GM23338 (cell line): Measurements from ENCODE around the gene SEC24C. TPM values are rescaled to one million over a fixed set of nuclear protein-coding genes. Genes with fewer than 3 reads are reported as not detected.
A peak's percentile ranks its signal among the peaks of the same experiment; 100 is the strongest.

Experiments used
- ATAC-seq: fragments of 200-7000 bp; cut with Tn5 transposase; 3 replicates; pipeline ENCODE4 v1.9.1; 2020
- DNase-seq: peaks from one replicate; pipeline ENCODE4 v3.0.0-alpha.2; 2015; ENCODE audit warnings: low spot score
- H2AFZ ChIP-seq: fragments of 200-600 bp; sonication (generic); 2 replicates; pipeline ENCODE4 v1.8.0; 2016; ENCODE audit warnings: antibody characterized with exemption, mild to moderate bottlenecking, moderate library complexity
- H3F3A ChIP-seq: fragments of 200-600 bp; sonication (generic); replicated peaks from 2 replicates; pipeline ENCODE4 v1.8.0; 2017; ENCODE audit warnings: antibody characterized with exemption, mixed run types, low read depth
- H3K27ac ChIP-seq: fragments of 200-600 bp; sonication (generic); 2 replicates; pipeline ENCODE4 v1.6.1; 2016; ENCODE audit warnings: low read depth
- H3K27me3 ChIP-seq: fragments of 200-600 bp; sonication (generic); 2 replicates; pipeline ENCODE4 v1.8.0; 2016; ENCODE audit warnings: mild to moderate bottlenecking, mixed run types, moderate library complexity; ENCODE audit not compliant: insufficient read depth
- H3K36me3 ChIP-seq: fragments of 200-600 bp; sonication (generic); 2 replicates; pipeline ENCODE4 v1.8.0; 2016; ENCODE audit warnings: mild to moderate bottlenecking; ENCODE audit not compliant: insufficient read depth
- H3K4me1 ChIP-seq: fragments of 200-600 bp; sonication (generic); 2 replicates; pipeline ENCODE4 v1.8.0; 2016; ENCODE audit warnings: mild to moderate bottlenecking, moderate library complexity; ENCODE audit not compliant: insufficient read depth
- H3K4me2 ChIP-seq: fragments of 200-600 bp; sonication (generic); 2 replicates; pipeline ENCODE4 v1.7.1; 2017; ENCODE audit warnings: mixed run types
- H3K4me3 ChIP-seq: fragments of 200-600 bp; sonication (generic); 2 replicates; pipeline ENCODE4 v1.6.1; 2016; ENCODE audit warnings: mixed run types
- H3K79me2 ChIP-seq: fragments of 200-600 bp; sonication (generic); replicated peaks from 2 replicates; pipeline ENCODE4 v1.8.0; 2017; ENCODE audit warnings: mild to moderate bottlenecking; ENCODE audit not compliant: insufficient read depth
- H3K9me2 ChIP-seq: fragments of 200-600 bp; sonication (generic); 2 replicates; pipeline ENCODE4 v1.8.0; 2017; ENCODE audit not compliant: insufficient read depth
- H4K20me1 ChIP-seq: fragments of 200-600 bp; sonication (generic); replicated peaks from 2 replicates; pipeline ENCODE4 v1.8.0; 2017; ENCODE audit warnings: mild to moderate bottlenecking; ENCODE audit not compliant: insufficient read depth
- H3K27ac Mint-ChIP-seq: 2 replicates; pipeline ENCODE4 v1.8.0; 2020; ENCODE audit warnings: inconsistent platforms, mild to moderate bottlenecking, moderate library complexity, mixed read lengths
- H3K27me3 Mint-ChIP-seq: 3 replicates; pipeline ENCODE4 v1.8.0; 2022; ENCODE audit warnings: low read depth, mild to moderate bottlenecking, moderate library complexity, mixed read lengths, inconsistent platforms; ENCODE audit not compliant: insufficient read depth, poor library complexity
- H3K36me3 Mint-ChIP-seq: 3 replicates; pipeline ENCODE4 v1.8.0; 2021; ENCODE audit warnings: low read depth, mild to moderate bottlenecking, inconsistent platforms, moderate library complexity, mixed read lengths
- H3K4me1 Mint-ChIP-seq: 3 replicates; pipeline ENCODE4 v1.8.0; 2020; ENCODE audit warnings: mild to moderate bottlenecking, inconsistent platforms, mixed read lengths
- H3K4me3 Mint-ChIP-seq: 3 replicates; pipeline ENCODE4 v1.8.0; 2021; ENCODE audit warnings: moderate library complexity, mild to moderate bottlenecking, inconsistent platforms, mixed read lengths
- H3K9me3 Mint-ChIP-seq: 3 replicates; pipeline ENCODE4 v1.8.0; 2020; ENCODE audit warnings: moderate library complexity, mild to moderate bottlenecking, inconsistent platforms, mixed read lengths
- CREB1 ChIP-seq: fragments of 250-450 bp; sonication (Bioruptor Pico); IDR thresholded peaks from 2 replicates; pipeline ENCODE4 v1.5.0; 2020; ENCODE audit warnings: low read depth, mild to moderate bottlenecking, moderate library complexity
- CTCF ChIP-seq, 2 experiments: fragments of 200-600 bp in 1 of 2; sonication (generic) in 1 of 2; conservative IDR thresholded peaks; 2 replicates each; pipeline versions ENCODE4 v1.5.1 to v1.6.1; 2016 to 2017; ENCODE audit warnings: antibody characterized with exemption in 2 of 2, low read depth in 2 of 2, mild to moderate bottlenecking in 2 of 2, moderate library complexity in 1 of 2
- ETS1 ChIP-seq: IDR thresholded peaks from 2 replicates; pipeline ENCODE4 v1.6.1; 2016; ENCODE audit warnings: antibody characterized with exemption
- EZH2phosphoT487 ChIP-seq: fragments of 200-600 bp; sonication (generic); IDR thresholded peaks from one replicate; pipeline ENCODE4 v1.8.1; 2018; ENCODE audit warnings: antibody characterized with exemption; ENCODE audit not compliant: unreplicated experiment
- NANOG ChIP-seq: IDR thresholded peaks from 2 replicates; pipeline ENCODE4 v1.6.1; 2016; ENCODE audit warnings: antibody characterized with exemption, borderline replicate concordance
- POLR2AphosphoS5 ChIP-seq: IDR thresholded peaks from 2 replicates; pipeline ENCODE4 v1.6.1; 2016; ENCODE audit warnings: antibody characterized with exemption, low read depth
- REST ChIP-seq: IDR thresholded peaks from one replicate; pipeline ENCODE4 v1.6.1; 2018; ENCODE audit warnings: antibody characterized with exemption; ENCODE audit not compliant: unreplicated experiment
- ZNF114 ChIP-seq: fragments of 250-450 bp; sonication (Bioruptor Pico); IDR thresholded peaks from 2 replicates; pipeline ENCODE4 v1.5.0; 2020; ENCODE audit warnings: mild to moderate bottlenecking, moderate library complexity
- ZNF331 ChIP-seq: fragments of 250-450 bp; sonication (Bioruptor Pico); IDR thresholded peaks from 2 replicates; pipeline ENCODE4 v1.5.0; 2020; ENCODE audit warnings: low read depth, mild to moderate bottlenecking, moderate library complexity
- ZNF462 ChIP-seq: fragments of 250-450 bp; sonication (Bioruptor Pico); IDR thresholded peaks from 2 replicates; pipeline ENCODE4 v1.5.0; 2020; ENCODE audit warnings: mild to moderate bottlenecking, moderate library complexity
- polyA plus RNA-seq: library from polyadenylated mRNA; unstranded; fragments of >200 nt; fragmentation: Nextera tagmentation; extraction: Ambion mirVana; gene quantifications from 2 replicates; pipeline ENCODE4 v1.2.1, GENCODE V29; 2016
- total RNA-seq: library from RNA; depleted of rRNA; stranded (reverse); fragments of >200 nt; shearing (Covaris generic); gene quantifications from 2 replicates; pipeline ENCODE4 v1.2.3, GENCODE V29; 2014

Gene SEC24C
- total and polyA plus RNA-seq, 2 experiments from 2014 or later: 16.9 to 64.2 TPM

DNA sequence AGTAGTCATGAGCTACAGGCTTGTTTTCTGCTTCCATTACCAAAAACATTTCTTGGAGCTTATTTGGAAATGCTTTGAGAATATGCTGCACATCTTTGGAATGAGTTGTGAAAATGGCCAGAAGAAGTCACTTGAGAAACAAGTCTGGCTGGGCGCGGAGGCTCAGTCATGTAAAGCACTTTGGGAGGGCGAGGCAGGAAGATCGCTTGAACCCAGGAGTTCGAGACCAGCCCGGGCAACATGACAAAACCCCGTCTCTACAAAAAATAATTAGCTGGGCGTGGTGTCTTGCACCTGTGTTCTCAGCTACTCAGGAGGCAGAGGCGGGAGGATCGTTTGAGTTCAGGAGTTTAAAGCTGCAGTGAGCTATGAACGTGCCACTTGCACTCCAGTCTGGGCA lies 36.8 kb downstream of the SEC24C start:
- no peak for ATAC-seq

More for the DNA sequence above, 36.8 kb downstream of the SEC24C start:
- peaks cover 18% of the 10 kb centered on the region for H3K4me1 Mint-ChIP-seq
- H3K36me3 ChIP-seq: peaks cover 10% of the 10 kb centered on the region; the same call in 1 of the 2 replicates
- H3K4me3 Mint-ChIP-seq: peak overlapping the region; percentile 95
- no peak for DNase-seq
- no peaks in the 10 kb centered on the region for H3K9me2 ChIP-seq
- H3K27me3 ChIP-seq: no peaks in the 10 kb centered on the region
- 0 out of 2 replicates have a peak, but pooled peaks cover 8% of the 10 kb centered on the region for H4K20me1 ChIP-seq
- peaks cover 7% of the 10 kb centered on the region for H3K27me3 Mint-ChIP-seq
- H3K9me3 Mint-ChIP-seq: no peaks in the 10 kb centered on the region
- H3K4me1 ChIP-seq: peaks cover 11% of the 10 kb centered on the region
- H2AFZ ChIP-seq: no peak overlapping the region
- TF ChIP-seq NANOG: no peak
- TF ChIP-seq REST: no peak
- TF ChIP-seq ZNF331 (CRISPR knock-in tag): no peak
- TF ChIP-seq ZNF462 (CRISPR knock-in tag): no peak
- TF ChIP-seq ZNF114 (CRISPR knock-in tag): no peak
- no peak for TF ChIP-seq CREB1 (CRISPR knock-in tag)
- TF ChIP-seq ETS1: no peak
- no peak for TF ChIP-seq CTCF (conservative IDR thresholded peaks at IDR 0.05; ENCODE audit: low read depth in 2 of 2)
- TF ChIP-seq EZH2phosphoT487: no peak
- no peak for TF ChIP-seq POLR2AphosphoS5
- H3K27ac Mint-ChIP-seq: peak overlapping the region; percentile 98; the same call in 1 of the 2 replicates
- peaks cover 47% of the 10 kb centered on the region for H3K79me2 ChIP-seq
- H3K36me3 Mint-ChIP-seq: peaks cover 26% of the 10 kb centered on the region
- H3K4me3 ChIP-seq: peak overlapping the region; percentile 98
- H3K4me2 ChIP-seq: peak overlapping the region; percentile 94
- H3K27ac ChIP-seq: 0 out of 2 replicates have a peak overlapping the region, but pooled peaks have one; percentile 35
- H3F3A ChIP-seq: peaks cover 6% of the 10 kb centered on the region; the same call in 1 of the 2 replicates
